Stimulated activated CD4-positive, alpha-beta T cell treated with anti-CD3 and anti-CD28 coated beads, Interleukin-12 subunit alpha, Interleukin-12 subunit beta, amount 100 ng/mL, for 48 hours (primary cell): ENCODE results near the gene TBC1D16.

Experiments
- DNase-seq, 3 donors: peaks; one replicate each; pipeline ENCODE4 v3.0.0-alpha.2; 2020; ENCODE audit warnings: low read depth in 2 of 3, low spot score in 1 of 3

Gene TBC1D16

DNA sequence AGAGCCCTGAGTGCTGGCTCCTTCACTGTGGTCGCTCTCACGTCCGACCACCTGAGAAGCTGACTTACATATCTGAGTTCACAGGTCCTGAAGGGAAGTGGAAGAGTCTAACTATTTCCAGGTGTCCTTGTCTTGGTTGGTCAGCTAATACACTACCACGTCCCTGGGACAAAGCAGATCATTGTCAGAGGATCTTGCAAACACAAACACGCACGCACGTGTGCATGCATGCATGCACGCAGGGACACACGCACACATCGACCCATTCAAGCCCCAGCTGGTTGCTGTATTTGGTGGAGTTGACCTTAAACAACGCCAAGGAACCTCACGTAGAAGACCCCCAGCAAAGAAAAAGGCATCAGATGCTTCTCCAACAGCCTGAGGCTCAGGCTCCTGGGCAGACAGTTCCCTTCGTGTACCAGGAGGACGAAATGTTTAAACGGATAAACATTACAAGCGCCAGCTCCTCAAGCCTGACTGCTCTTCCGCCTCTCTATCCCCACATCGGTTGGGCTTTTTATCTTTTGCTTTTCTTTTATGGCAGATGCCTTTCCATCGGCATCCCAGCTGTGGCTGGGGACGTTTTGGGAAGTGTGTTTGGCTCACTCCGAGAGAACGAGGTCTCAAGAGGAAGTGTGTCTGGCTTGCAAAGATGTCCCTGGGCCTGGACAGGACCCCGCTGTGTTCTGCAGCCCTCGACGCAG lies 95.8 kb downstream of the TBC1D16 start:
- no peak for DNase-seq

DNA sequence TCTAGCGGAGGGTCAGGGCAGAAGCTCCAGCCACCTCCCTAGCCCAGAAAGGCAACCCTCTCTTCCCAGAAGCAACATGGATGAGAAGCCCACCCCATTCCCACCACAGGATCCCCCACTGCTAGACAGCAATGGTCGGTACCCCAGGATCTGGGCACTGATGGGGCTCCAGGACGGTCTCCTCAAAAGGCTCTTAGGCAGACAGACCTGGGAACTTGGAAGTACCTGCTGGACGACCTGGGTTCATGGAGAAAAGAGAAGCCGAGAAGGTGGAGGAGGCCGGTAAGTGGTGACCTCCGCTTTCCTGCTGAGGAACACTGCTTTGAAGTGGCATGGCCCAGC lies 96.6 kb downstream of the TBC1D16 start:
- no peak for DNase-seq

DNA sequence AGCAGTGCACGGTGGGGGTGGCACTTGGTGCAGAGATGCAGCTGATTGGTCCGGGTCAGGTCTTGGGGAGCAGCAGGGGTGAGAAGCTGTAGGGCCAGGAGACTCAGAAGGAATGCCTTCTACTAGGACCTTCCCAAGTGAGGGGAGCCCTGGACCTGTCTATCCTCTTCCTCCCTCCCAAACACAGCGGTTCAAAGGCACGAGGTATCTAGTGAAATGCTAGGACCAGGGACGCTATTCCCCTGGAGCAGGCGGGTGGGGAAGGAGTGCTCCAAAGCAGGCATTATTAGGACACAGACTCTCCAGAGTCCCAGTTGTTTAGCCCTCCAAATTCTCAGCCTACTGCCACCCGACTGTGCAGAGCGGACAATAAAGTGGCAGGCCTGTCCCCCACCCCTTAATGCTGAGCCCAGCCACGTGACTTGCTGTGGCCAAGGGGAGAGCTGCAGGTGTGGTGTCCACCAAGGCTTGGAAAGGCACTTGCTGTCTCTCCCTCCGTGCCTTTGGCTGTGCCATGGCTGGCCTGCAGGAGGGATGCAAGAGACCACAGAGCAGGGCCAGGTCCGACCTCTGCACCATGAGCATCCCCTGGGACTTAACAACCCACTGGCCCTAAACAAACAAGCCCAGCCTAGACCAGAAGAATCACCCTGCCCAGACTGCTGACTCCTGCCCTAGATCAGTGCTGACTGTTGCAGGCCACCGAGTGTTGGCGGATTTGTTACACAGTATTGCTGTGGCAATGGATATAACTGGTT lies 97.2 kb downstream of the TBC1D16 start:
- no peak for DNase-seq

DNA sequence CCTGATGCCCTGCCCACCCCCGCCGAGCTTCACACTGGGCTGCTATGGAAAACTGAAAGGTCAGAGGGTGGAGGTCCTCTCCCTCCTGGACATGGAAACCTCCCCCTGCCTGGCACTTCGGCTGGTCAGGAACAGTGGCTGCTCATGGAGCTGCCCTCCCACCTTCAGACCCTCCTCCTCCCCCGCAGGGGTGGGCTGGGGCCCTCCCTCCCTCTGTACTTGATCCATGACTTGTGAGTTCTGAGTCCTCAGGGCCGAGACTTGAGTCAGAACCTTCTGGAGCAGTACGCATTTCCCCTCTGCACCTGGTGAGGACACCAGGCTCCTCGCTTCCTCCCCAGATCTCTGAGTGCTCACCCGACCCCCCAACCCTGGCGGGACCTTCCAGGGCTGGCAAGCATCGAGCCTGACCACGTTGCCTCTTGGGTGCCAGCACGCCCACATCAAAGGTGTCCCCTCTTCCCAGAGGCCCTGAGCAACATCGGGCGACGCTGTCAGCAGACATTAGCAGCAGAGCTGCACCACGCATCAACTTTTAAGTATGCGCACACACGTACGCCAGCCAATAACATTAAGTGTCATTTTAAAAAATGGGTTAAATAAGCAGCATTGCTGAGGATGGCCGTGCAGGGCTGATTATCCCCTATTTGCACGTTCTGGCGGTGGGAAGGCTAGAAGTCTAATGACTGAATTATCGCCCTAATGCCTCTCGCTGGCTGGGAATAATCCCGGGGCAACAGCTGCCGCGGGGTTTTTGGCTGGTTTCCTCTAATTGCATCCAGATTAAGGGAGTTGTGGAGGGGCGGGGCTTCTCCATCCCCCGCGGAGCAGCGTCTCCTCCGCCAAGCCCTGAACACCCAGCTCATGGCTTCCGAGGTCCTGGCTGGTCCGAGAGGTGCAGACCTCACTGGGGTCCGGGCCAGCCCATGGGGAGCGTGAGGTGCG lies 98.0 kb downstream of the TBC1D16 start:
- DNase-seq, result no peak

DNA sequence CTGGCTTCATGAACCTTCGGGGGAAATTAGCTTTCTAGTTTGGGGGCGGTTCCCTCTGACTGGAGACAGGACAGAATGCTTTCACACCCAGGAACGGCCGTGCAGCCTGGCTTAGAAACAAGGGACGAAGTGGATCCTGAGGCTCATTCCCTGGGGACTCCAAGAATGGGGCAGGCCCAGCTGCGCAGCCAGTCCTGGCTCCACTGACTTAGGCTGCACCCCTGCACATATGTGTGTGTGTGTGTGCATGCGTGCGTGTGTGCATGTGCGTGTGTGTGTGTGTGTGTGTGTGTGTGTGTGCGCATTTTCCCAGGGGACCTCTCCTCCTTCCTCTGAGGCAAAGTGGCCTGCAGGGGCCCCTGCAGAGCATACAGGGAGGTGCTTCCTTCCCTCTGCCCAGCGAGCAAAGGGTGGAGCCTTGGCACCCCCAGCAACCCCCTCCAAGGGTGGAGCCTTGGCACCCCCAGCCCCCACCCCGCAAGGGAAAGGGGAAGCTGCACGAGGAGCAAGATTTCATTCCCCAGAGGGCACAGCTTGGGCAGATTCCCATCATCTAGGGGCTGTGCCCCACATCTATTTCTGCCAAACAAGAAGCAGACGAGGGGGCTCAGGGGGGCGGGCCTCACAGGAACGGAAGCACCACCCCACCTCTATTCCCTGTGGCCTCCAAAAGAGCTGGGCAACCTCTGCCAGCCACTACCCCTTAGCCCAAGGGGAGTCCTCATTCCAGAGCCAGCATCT lies 98.9 kb downstream of the TBC1D16 start:
- no peak for DNase-seq

DNA sequence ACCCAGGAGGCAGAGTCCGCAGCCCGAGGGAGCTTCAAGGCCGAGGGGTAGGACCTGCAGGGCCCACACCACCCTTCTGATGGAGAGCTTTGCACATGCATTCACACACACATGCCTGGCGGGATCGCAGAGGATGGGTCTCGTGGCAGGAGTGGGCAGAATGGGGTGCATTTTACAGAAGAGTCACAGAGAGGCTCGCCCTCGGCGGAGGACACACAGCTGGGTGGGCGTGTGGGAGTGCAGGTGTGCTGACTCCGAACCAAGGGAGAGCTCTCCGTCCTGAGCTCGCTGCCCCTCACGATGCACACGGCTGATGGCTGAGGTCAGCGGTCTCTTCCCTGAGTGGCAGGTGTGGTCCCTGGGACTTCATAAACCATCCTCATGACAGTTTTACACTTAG lies 99.6 kb downstream of the TBC1D16 start:
- no peak for DNase-seq

DNA sequence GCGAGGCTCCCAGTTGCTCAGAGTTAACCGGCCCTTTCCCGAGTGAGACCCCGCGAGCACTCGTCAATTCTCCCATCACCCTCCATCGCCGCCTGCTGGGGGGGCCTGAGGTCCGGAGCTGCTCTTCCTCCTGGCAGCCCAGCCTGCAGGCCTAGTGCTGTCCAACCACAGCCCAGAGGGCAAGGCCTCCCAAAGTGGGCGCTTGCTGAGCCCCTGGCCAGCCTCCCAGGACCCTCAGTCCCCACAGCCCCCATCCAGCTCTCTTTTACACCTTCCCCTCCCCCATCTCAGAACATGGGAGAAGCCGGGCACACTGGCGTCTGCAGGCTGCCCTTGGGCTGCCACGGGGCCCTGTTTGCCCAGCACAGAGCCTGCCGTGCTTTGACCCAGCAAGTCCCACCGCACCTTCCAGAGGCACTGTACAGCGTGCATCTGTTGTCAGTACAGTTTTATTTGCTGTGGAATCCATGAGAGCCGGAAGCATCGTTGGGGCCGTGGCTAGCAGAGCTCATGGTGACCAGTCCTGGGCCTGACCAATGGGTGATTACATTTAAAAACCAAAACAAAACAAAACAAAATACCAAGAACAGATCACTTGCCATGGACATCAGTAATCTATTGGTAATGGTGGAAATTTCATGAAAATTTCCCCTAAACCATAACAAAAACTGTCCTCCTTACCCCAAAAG lies 100.3 kb downstream of the TBC1D16 start:
- no peak for DNase-seq

DNA sequence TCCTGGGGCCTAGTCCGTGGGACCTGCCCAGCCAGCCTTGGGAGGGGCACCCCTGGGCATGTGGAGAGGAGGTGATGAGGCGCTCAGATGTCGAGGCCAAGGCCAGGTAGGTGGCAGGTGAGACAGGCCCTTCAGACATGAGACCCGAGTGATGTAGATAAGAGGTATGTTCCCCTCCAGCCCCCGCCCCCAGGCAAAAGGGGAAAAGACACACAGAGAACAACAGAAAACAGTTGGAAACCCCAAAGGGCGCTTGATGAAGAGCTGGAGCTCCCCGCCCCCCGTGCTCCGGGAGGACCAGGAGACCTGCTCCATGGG lies 101.1 kb downstream of the TBC1D16 start:
- no peak for DNase-seq

DNA sequence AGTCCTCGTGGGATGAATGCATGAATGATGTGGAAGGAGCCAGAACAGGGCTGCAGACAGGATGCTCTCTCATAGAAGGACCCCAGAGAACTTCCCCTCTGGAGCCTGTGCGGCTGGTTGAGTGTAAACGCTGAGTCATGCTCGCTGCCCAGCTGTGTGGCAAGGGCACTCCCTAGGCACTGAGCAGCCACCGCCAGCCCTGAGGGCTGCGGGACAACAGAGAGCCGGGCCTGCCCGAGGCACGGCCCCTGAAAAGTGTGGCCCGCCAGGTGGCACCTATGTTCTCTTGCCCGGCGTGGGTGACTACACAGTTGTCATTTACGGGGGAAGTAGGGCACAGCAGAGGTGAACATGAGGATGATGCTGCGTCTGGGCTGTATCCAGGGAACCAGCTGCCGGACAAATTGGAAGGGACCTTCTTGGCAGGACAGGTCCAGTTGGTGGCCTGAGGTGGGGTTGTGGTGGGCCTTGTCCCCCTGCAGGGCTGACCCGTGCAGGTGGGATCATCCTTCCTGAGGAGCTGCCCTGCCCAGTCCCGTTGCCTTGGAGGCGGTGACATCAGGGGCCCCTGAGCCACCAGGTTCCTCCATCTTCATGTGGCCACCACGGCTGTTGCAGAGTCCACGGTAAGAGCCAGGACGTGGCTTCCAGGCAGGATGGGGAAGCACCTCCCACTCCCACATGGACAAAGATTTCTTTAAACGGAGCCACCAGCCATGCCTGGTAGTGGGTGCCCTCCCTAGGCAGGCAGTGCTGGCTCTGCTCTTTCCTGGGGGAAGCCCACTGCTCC lies 101.6 kb downstream of the TBC1D16 start:
- DNase-seq, result no peak

DNA sequence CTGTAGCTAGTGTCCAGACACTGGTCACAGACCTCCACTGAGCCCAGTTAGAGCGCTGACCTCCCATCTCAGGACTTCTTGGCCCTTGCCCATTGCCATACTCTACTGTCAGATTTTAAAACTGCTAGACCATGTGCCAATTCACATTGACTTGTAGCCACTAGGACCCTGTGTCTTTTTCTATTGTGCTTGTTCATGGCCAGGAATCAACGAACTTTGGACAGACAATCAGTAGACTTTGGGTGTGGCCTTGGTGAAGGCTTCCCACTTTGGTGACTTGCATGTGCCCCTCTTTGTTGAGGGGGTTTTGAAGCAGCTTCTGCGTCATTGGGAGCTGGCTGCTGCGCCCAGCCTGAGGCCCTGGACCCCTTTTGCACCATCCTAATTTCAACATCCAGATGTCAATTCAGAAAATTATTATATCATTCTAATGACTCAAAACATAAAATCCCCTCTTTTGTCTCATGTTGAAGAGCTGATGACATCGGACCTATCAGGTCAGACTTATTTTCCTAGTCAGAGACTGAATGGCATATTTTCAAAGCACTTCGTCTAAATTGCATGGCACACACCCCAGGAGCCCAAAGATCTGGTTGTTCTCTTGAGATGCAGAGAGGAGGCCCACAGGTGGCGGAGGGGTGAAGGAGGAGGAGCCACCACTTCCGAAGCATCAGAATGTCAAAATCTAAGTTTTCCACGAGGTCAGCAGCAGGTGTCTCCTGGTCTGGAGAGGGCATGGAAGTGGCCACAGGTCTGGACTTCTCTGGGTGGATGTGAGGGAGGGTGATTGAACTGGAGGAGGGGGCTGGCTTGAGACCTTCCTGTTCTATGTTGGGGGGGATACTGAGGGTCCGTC lies 103.0 kb downstream of the TBC1D16 start:
- DNase-seq, result no peak

DNA sequence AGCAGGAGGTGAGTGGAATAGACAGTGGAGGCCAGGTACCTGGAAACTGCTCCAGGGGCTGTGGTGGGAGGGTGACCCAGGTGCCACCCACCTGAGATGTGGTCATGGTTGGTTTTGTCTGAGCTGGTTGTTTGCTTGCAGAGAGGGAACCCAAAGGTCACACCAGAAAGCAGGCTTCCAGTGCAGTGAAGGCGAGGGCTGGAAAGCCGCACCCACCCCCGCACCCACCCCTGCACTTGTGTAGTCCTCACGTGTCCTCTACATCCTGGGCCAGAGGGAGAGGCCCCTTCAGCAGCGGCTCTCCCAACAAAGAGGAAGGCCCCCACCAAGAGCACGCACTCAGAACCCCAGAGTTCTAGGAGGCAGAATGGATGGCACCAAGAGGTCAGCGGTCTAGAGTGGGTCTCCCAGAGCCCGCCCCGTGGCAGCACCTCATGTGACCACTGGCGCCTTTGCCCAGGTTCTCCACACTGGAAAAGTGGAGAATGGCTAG lies 103.8 kb downstream of the TBC1D16 start:
- no peak for DNase-seq

DNA sequence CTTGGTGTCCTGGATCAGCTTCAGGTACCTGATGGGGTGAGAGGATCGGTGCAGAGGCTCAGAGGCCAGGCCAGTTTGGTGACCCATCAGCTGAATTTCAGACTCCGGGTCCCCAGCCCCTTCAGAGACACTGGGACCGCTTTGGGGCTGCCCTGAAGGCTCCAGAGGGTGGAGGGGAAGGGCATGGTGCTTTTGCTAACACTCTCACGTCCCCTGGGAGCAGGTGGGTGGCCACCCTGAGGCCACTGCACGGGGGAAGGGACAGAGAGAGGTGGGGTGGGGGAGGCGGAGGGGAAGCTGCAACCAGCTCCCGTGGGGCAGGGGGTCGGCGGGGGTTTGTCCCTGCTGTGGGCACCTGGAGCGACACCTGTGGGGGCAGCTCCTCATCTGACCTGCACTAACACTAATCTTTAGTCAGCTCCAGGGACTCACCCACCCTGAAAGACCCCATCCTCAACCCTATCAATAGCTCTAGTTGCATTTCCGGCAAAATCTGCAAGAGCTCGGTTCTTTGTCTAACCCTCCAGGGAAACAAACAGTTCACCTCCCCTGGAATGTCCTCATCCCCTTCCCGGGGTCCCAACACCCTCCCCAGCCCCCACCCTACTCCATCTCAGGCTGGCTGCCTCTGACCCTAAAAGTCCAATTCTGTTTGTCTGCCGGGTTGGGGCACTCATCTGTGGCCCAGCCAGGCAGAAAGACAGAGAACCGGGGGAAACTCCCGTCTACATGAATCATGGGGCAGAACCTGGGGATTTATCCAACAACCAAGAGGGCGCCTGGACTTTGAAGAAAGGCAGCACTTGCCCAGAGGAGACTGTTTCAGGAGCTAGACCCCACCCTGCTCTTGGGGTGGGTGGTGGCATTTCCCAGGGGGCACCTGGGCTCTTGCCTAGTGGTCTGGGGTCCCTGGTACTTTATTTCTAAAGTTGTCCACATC lies 104.5 kb downstream of the TBC1D16 start:
- no peak for DNase-seq

DNA sequence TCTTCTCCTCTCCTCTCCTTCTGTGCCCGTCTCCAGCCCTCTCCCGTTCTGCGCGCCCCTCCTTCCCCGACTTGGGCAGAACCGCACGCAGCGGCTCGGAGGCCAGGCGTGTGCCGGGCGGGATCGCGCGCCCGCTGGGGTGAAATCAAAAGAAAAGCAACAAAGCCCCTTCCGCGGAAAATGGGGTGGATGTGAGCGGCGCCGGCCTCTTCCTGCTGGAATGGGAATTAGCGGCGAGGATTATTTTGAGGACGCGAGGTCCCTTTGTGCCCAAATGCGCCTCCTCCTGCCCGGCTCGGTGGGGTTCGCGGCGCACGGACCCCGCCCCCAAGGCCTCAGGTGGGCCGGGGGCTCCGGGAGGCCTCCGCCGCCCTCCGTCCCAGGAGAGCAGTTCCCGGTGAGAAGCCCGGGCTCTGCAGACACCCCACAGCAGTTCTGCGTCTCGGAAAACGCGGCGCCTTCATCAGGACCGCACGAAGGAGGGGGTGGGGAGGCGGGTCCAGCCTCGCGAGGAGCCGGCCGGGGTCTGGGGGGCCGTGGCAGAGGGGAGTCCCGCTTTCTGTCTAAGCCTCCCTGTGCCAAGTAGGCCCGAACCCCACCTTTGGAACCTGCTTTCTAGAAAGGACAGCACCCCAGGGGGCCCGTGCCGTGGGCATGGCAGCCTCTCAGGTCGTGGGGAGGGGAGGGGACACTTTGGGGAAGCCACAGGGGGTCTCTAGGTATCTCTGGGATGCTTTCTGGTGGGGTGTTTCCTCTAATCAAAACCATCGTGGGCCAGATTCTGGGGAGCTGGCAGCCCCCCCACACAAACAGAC lies 105.4 kb downstream of the TBC1D16 start:
- no peak for DNase-seq

DNA sequence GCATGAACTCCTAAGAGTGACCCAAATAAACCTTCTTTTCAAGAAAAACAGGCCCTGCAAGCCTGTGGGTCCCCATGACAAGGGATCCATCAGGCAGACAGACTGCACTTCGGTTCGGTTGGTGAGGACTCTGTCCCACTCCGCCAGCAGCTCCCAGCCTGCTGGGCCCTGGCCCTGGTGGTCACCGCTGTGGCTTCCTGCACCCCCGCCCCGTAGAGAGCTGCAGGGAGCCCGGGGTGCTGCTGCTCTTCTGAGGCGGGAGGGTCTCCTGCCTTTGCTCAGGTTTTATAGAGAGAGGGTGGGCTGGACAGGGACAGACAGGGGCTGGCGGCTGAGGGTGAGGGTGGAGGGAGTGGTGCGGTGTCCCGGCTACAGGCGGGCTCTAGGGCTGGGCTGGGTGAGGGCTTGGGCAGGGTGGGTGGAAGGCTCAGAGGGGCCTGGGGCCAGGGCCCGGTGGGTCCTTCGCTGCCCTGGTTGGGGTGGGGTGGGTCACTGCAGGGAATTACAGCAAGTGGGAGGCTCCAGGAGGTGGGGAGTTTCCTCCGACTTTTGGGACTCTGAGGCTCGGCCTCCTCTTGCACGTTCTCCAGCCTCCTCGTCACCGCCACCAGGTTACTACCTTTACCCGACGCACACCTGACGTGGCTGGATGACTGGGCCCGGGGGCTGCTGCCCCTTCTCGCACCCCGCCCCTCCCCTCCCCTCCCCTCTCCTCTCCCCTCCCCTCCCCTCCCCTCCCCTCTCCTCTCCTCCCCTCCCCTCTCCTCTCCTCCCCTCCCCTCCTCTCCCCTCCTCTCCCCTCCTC lies 106.2 kb downstream of the TBC1D16 start:
- no peak for DNase-seq

DNA sequence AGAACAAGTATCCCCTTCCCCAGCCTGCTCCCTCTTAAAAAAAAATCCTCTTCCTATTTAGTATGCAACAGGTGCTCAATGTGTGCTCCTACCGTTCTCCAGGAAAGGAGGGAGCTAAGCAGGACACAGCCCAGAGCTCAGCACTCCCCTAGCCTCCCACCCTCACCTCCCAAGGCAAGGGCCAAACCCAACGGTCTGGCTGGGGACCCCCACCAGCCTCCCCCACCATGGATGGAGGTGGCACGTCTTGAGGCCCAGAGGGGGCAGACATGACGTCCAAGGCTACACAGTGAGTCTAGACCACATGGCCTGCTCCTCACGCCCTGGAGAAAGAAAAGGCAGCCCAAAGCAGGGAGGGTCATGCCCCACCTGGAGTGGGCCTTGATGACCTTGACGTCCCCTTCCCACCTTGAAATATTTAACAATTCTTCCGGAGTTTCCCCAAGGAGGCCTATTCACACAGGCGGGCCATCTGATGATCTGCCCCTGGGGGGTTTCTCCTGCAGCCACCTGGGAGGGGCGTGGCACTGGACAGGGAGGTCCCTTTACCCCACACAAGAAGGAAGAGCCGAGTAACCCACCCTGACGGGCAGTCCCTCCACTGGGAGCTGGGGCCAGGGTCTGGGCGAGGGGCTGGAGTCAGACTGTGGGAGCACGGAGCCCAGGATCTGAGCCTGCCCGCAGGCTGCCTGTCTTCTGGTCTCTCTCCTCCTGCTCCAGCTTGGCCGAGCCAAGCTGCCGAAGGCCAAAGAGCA lies 107.0 kb downstream of the TBC1D16 start:
- no peak for DNase-seq
